ENCODE data around the gene TIMM21. TPM values are rescaled to one million over a fixed set of nuclear protein-coding genes. Genes with fewer than 3 reads are reported as not detected.

Gene TIMM21, protein sequence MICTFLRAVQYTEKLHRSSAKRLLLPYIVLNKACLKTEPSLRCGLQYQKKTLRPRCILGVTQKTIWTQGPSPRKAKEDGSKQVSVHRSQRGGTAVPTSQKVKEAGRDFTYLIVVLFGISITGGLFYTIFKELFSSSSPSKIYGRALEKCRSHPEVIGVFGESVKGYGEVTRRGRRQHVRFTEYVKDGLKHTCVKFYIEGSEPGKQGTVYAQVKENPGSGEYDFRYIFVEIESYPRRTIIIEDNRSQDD
- total RNA-seq: 48.3 and 50.0 TPM in 2 replicates

DNA sequence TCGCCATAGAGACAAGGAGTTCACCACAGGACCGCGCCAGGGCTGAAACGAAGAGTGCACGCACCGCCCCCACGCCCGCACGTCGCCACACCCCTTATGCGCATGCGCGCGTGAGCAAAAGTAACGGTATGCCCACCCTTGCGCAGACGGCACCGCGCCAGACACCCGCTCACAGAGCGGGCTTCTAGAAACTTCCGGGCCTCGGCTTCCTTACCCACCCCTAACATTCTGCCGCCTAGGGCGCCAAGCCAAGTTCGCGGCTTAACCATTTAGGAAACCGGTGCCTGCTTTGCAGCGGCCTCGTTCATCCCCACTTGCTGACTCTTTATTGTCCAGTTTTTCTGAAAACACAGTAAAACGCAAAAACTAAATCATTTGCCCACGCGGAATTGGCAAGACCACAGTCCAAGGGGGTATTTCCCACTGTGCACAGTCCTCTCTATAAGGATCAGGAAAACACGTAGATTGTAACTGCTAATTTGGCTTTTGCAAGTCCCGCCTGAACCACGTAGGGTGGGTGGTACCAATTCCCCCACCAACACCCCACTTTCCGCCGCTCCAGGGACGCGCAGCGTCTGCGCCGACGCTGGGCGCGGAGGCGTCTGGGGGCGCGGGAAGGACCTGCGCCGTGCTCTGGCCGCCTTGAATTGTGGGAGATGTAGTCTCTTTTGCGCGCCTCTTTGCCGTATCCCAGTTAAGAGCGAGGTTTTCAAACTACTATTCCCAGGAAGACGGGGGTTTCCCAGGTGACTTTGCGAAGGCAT lies at the start of gene TIMM21, which contains the start of gene FBXO15:
Gene TIMM21 (plus strand): TSS at position 745 of the 764 bp plus-strand sequence. CDS start 286 bp downstream, outside the sequence.
Gene FBXO15 (minus strand): TSS at position 56 of the 764 bp plus-strand sequence. CDS start 49 bp downstream, at position 7.
- peaks cover 45% of the 10 kb centered on the region for H3K4me1 Mint-ChIP-seq (ENCODE audit: low read depth)
- H3K27ac Mint-ChIP-seq: peak within 1 kb of the TSS; percentile 98
- peak; percentile 95 for DNase-seq (ENCODE audit: low spot score)
- H3K36me3 Mint-ChIP-seq (ENCODE audit: low read depth): peaks cover 15% of the 10 kb centered on the region
- no peaks in the 10 kb centered on the region for H3K9me3 Mint-ChIP-seq
- H3K27me3 Mint-ChIP-seq (ENCODE audit: low read depth): peaks cover 4% of the 10 kb centered on the region
- intact Hi-C loops (cut with micrococcal nuclease): loop anchor here (1.0 to 2.0 kb wide), 6 partner anchors 8 to 447 kb away; no protein-coding TSS in a partner anchor
- H3K4me3 Mint-ChIP-seq (ENCODE audit: low read depth): peak within 1 kb of the TSS; percentile 99

DNA sequence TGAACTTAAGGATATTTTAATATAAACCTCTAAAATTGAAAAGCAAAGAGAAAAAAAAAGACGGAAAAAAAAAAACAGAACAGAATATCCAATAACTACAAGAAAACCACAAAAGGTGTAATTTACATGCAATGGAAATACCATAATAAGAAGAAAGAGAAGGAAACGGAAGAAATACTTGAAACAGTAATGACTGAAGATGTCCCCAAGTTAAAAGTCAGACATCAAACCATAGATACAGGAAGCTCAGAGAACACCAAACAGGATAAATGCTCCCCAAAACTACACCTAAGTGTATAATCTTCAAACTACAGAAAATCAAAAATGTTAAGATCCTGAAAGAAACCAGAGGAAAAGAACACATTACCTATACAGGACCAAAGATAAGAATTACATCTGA lies 39.9 kb upstream of the TIMM21 start:
- Mint-ChIP-seq H3K4me1 (ENCODE audit: low read depth) (peaks cover 11% of the 10 kb centered on the region), H3K36me3 (ENCODE audit: low read depth) (no peaks in the 10 kb centered on the region), H3K27me3 (ENCODE audit: low read depth) (peaks cover 10% of the 10 kb centered on the region), H3K27ac (no peak overlapping the region), H3K9me3 (peaks cover 23% of the 10 kb centered on the region), H3K4me3 (ENCODE audit: low read depth) (no peak overlapping the region)
- intact Hi-C loops (cut with micrococcal nuclease): no loop called here
- DNase-seq (ENCODE audit: low spot score): no peak

DNA sequence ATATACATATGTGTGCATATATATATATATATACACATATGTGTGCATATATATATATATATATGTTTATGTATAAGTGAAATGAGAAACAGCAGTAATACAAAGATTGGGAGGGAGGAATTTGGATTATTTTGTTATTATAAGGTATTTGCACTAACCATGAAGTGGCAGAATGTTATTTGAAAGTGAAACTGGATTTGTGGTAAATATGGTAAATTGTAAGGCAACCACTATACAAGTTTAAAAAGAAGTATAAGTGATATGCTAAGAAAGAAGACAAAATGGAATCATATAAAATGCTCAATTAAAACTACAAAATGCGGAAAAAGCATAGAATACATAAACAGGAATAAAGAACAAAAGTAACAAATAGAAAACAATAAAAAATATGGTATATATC lies 38.2 kb upstream of the TIMM21 start:
- Mint-ChIP-seq H3K27me3 (ENCODE audit: low read depth) (peaks cover 6% of the 10 kb centered on the region), H3K36me3 (ENCODE audit: low read depth) (no peaks in the 10 kb centered on the region), H3K9me3 (peaks cover 23% of the 10 kb centered on the region), H3K4me1 (ENCODE audit: low read depth) (peaks cover 14% of the 10 kb centered on the region), H3K27ac (no peak overlapping the region), H3K4me3 (ENCODE audit: low read depth) (no peak overlapping the region)
- no peak for DNase-seq (ENCODE audit: low spot score)
- intact Hi-C loops (cut with micrococcal nuclease): no loop called here

DNA sequence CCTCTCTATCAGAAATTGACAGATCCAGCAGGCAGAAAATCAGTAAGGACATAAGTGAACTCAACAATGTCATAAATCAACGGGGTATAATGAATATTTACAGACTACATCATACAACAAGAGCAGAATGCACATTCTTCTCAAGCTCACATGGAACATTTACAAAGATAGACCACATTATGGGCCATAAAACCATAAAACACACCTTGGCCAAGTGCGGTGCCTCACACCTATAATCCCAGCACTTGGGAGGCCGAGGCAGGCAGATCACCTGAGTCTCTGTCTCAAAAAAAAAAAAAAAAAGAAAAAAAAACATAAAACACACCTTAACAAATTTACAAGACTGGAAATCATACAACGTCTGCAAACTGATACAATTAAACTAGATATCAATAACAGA lies 37.3 kb upstream of the TIMM21 start:
- Mint-ChIP-seq H3K27me3 (ENCODE audit: low read depth) (peaks cover 2% of the 10 kb centered on the region), H3K4me3 (ENCODE audit: low read depth) (no peak overlapping the region), H3K4me1 (ENCODE audit: low read depth) (peaks cover 14% of the 10 kb centered on the region), H3K27ac (no peak overlapping the region), H3K9me3 (peaks cover 23% of the 10 kb centered on the region), H3K36me3 (ENCODE audit: low read depth) (no peaks in the 10 kb centered on the region)
- intact Hi-C loops (cut with micrococcal nuclease): no loop called here
- DNase-seq (ENCODE audit: low spot score): no peak

DNA sequence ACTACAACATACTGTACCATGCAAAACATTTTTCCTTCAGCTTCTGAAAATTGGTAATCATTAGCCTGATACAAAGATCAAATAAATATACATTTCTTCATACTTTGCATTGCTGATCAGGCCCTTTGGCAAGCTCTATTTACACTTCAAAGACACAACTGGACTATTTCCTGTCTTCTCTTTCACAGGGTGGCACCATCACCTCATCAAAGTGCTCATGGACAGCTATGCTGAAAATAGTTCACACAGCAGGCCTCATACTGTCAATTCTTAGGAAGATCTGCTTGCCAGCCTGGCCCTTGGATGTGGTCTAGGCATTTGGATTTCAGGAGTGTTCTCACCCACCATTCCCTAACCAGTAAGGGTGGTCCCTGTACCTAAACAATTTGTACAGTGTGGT lies 34.6 kb upstream of the TIMM21 start:
- peaks cover 1% of the 10 kb centered on the region for H3K27me3 Mint-ChIP-seq (ENCODE audit: low read depth)
- H3K4me1 Mint-ChIP-seq (ENCODE audit: low read depth): peaks cover 9% of the 10 kb centered on the region
- H3K4me3 Mint-ChIP-seq (ENCODE audit: low read depth): no peak overlapping the region
- intact Hi-C loops (cut with micrococcal nuclease): no loop called here
- DNase-seq (ENCODE audit: low spot score): no peak
- no peaks in the 10 kb centered on the region for H3K36me3 Mint-ChIP-seq (ENCODE audit: low read depth)
- no peak overlapping the region for H3K27ac Mint-ChIP-seq
- H3K9me3 Mint-ChIP-seq: peaks cover 18% of the 10 kb centered on the region

DNA sequence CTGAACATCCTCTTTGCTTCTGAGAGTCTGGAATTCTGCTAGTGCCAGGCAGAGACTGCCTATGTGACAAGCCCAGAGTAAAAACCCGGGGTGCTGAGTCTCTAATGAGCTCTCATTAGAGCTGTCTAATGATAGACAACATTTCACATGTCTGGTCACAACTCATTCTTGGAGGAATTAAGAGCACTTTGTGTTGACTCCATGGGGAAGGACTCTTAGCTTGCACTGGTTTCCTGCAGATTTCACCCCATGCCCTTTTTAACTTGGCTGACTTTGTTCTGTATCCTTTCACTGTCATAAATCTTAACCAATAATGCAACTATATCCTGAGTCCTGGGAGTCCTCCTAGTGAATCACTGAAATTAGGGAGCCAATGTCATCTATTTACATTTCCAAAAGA lies 34.2 kb upstream of the TIMM21 start:
- Mint-ChIP-seq H3K4me1 (ENCODE audit: low read depth) (peaks cover 6% of the 10 kb centered on the region), H3K9me3 (peaks cover 14% of the 10 kb centered on the region), H3K27me3 (ENCODE audit: low read depth) (peaks cover 1% of the 10 kb centered on the region), H3K36me3 (ENCODE audit: low read depth) (no peaks in the 10 kb centered on the region), H3K27ac (no peak overlapping the region), H3K4me3 (ENCODE audit: low read depth) (no peak overlapping the region)
- DNase-seq (ENCODE audit: low spot score): no peak
- intact Hi-C loops (cut with micrococcal nuclease): no loop called here

DNA sequence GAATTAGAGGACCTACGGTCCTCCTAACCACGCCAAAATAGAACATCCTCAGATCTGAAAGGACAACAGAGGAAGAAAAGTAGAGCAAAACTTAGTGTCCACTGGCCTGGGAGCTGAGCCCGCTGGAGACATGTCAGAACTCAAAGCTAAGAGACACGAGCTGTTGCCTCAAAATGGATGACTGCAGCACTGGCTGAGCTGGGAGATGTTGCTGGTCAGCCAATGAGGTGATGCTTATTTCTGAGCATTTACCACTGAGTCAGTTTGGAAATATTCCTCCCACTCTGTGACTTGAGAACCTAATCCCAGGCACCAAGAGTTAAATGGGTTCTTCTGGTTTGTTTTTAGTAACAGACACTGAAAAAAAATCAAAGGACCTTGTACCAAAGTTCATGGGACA lies 33.3 kb upstream of the TIMM21 start:
- Mint-ChIP-seq H3K27me3 (ENCODE audit: low read depth) (peaks cover 5% of the 10 kb centered on the region), H3K36me3 (ENCODE audit: low read depth) (no peaks in the 10 kb centered on the region), H3K27ac (no peak overlapping the region), H3K4me1 (ENCODE audit: low read depth) (peaks cover 9% of the 10 kb centered on the region), H3K4me3 (ENCODE audit: low read depth) (no peak overlapping the region), H3K9me3 (peaks cover 13% of the 10 kb centered on the region)
- intact Hi-C loops (cut with micrococcal nuclease): loop anchor here (5.0 kb wide), 1 partner anchor 1353 kb away; no protein-coding TSS in a partner anchor
- DNase-seq (ENCODE audit: low spot score): no peak

DNA sequence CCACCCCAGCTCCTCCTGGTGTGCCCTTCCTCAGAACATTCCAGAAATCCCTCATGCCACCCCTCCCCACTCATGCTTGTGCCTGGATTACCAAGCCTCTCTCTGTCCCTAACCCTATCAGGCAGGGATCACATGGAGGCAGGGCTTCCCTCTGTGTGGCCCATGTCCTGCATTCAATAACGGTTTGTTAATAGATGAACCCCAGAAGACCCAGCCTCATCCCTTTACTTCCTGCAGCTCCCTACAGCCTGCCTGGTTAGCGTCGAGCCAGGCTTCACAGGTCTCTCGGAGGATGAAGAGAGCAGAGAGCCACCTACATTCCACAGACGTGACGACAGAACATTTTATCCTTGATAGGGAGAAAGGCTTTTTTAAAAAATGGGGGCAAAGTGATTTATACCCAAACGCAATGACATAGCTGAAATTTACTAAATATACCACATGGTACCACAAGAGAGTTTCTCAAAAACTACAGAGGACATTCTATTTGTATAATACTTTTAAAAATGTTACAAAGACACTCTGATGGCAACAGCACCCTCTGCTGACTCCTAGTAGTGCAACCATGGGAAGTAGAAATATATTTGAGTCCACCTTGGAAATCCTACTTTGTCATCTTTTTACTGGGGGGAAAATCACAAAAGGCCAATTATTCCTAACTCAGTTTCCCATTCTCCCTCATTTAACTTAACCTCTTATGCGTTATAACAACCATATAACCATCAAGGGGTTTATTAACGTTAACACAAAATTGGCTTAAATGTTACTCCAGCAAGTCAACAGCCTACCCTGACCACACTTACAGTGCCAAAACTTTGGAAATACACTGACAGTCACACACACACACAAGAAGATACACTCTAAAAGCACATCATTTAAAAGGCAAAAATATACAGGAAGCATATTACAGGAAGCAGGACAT lies 31.4 kb upstream of the TIMM21 start:
- Mint-ChIP-seq H3K4me1 (ENCODE audit: low read depth) (peaks cover 20% of the 10 kb centered on the region), H3K27ac (no peak overlapping the region), H3K9me3 (peaks cover 5% of the 10 kb centered on the region), H3K36me3 (ENCODE audit: low read depth) (no peaks in the 10 kb centered on the region), H3K27me3 (ENCODE audit: low read depth) (peaks cover 5% of the 10 kb centered on the region), H3K4me3 (ENCODE audit: low read depth) (no peak overlapping the region)
- intact Hi-C loops (cut with micrococcal nuclease): loop anchor here (1.0 to 5.0 kb wide), 3 partner anchors 35 to 1355 kb away; no protein-coding TSS in a partner anchor
- DNase-seq (ENCODE audit: low spot score): no peak

DNA sequence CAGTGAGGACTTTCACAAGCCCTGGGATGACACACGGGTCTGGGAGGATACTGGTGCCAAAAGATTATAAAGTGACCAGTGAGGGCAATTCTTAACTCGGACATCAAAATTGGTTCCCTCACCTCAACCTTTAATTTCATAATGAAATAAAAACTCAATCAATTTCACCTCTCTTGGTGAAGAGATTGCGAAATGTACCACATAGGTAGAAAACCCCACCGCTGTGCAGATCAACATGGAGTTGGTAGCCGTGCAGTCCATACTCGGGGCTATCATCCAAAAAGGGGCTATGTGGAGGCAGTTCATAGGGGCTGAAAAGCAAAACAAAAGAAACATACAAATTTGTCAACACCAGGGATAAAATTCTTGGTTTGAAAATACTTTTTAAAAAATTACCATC lies 25.1 kb upstream of the TIMM21 start:
- Mint-ChIP-seq H3K4me1 (ENCODE audit: low read depth) (peaks cover 20% of the 10 kb centered on the region), H3K36me3 (ENCODE audit: low read depth) (no peaks in the 10 kb centered on the region), H3K27me3 (ENCODE audit: low read depth) (peaks cover 20% of the 10 kb centered on the region), H3K4me3 (ENCODE audit: low read depth) (no peak overlapping the region), H3K27ac (no peak overlapping the region), H3K9me3 (no peaks in the 10 kb centered on the region)
- intact Hi-C loops (cut with micrococcal nuclease): no loop called here
- DNase-seq (ENCODE audit: low spot score): no peak

DNA sequence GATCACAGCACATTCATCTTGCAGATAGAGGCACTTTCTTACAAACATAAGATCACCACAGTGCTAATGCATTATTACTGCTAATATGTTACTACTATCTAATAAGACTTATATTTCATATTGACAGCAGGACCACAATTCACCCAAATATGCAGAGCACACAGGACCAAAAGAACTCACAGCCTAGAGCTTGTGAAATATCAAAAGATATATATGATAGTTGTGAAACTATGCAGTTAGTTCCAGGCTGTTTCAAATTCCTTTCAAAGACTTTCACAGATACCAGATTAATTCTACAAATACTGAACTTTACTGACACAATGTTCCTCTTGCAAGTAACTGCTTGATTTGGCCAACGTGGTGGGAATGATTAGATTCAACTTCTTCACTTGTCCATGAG lies 23.7 kb upstream of the TIMM21 start:
- Mint-ChIP-seq H3K9me3 (no peaks in the 10 kb centered on the region), H3K4me1 (ENCODE audit: low read depth) (peaks cover 17% of the 10 kb centered on the region)
- intact Hi-C loops (cut with micrococcal nuclease): no loop called here

DNA sequence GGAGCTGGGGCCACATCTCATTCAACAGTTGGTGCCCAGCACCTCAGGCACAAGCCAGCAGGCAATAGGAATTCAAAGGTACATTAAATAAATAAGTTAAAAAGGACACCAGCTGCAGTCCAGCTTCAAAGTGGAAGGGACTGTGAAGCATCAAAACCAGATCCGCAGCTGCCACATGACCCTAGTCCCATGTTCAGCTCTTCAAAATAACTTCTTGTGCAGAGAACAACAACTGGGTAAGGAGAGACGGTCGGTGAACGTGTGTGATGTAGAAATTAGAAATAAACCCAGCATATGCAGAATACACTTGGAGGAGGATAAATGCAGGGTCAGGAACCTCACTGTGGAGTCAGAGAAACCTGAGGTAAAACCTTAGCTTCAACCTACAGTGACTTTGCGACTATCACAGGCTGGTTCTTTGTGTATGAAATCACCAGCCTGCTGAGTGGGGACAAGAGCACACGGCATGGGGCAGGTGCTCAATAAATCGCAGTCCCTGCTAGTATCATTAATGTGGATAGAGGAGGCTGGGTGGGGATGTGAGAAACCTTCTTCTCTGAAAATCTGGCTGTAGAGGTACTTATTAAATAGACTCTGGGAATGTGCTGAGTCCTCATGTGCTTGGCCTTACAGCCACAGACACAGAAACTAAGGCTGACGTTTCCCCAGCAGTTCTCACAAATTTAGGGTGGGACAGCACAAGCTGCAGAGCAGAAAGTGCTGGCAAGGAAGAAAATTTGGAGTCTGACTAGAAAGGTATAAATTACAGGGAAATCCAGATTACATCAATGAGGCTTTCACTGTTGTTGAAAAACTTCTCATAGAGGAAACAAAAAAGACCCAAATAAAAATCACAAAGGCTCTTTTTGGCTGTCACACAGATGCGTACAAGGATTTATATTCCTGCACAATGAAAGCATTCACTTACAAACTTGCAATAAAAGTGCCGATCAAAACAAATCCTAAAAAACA lies 21.4 kb upstream of the TIMM21 start:
- Mint-ChIP-seq H3K27me3 (ENCODE audit: low read depth) (peaks cover 18% of the 10 kb centered on the region), H3K9me3 (no peaks in the 10 kb centered on the region), H3K27ac (no peak overlapping the region), H3K4me1 (ENCODE audit: low read depth) (peaks cover 3% of the 10 kb centered on the region), H3K4me3 (ENCODE audit: low read depth) (no peak overlapping the region), H3K36me3 (ENCODE audit: low read depth) (no peaks in the 10 kb centered on the region)
- intact Hi-C loops (cut with micrococcal nuclease): no loop called here
- no peak for DNase-seq (ENCODE audit: low spot score)

More for the DNA sequence above, 23.7 kb upstream of the TIMM21 start:
- peaks cover 18% of the 10 kb centered on the region for H3K27me3 Mint-ChIP-seq (ENCODE audit: low read depth)
- H3K27ac Mint-ChIP-seq: no peak overlapping the region
- DNase-seq (ENCODE audit: low spot score): no peak
- H3K4me3 Mint-ChIP-seq (ENCODE audit: low read depth): no peak overlapping the region
- H3K36me3 Mint-ChIP-seq (ENCODE audit: low read depth): no peaks in the 10 kb centered on the region
